Activated T-helper 1 cell treated with anti-CD3 and anti-CD28 coated beads, Interleukin-12 subunit alpha, Interleukin-12 subunit beta, Interleukin-2, Interleukin-4 antibody, amounts not matched to agents 30 ng/mL and 10 ng/mL and 1 ng/mL, durations not matched to agents 14 hours and 24 hours and 36 hours (primary cell): Measurements from ENCODE around the gene GINS2. TPM values are rescaled to one million over a fixed set of nuclear protein-coding genes. Genes with fewer than 3 reads are reported as not detected.

Experiments used
- DNase-seq: peaks from one replicate; pipeline ENCODE4 v3.0.0; 2021; ENCODE audit warnings: low spot score
- H3K27ac Mint-ChIP-seq: one replicate; pipeline ENCODE4 v1.8.0; 2021; ENCODE audit warnings: mild to moderate bottlenecking, mixed read lengths
- H3K27me3 Mint-ChIP-seq: one replicate; pipeline ENCODE4 v1.8.0; 2022; ENCODE audit warnings: mild to moderate bottlenecking, moderate library complexity, mixed read lengths; ENCODE audit not compliant: insufficient read depth
- H3K36me3 Mint-ChIP-seq: one replicate; pipeline ENCODE4 v1.8.0; 2021; ENCODE audit warnings: low read depth, mixed read lengths
- H3K4me1 Mint-ChIP-seq: one replicate; pipeline ENCODE4 v1.8.0; 2021; ENCODE audit warnings: low read depth, mixed read lengths
- H3K4me3 Mint-ChIP-seq: one replicate; pipeline ENCODE4 v1.8.0; 2021; ENCODE audit warnings: mild to moderate bottlenecking, moderate library complexity, mixed read lengths
- H3K9me3 Mint-ChIP-seq: one replicate; pipeline ENCODE4 v1.8.0; 2021; ENCODE audit warnings: mixed read lengths
- intact Hi-C: fragments of 100-400 bp; cut with micrococcal nuclease; formaldehyde crosslinking; loops from one replicate; pipeline ENCODE4 v1.15.1; 2024
- total RNA-seq: library from RNA; stranded (reverse); gene quantifications from 2 replicates; pipeline ENCODE4 v1.2.3, GENCODE V29; 2022

The GINS2 gene
- total RNA-seq, 1 donor from 2014 or later = 87.2 TPM

- H3K27ac Mint-ChIP-seq = no peak overlapping the region
- no peaks in the 10 kb centered on the region for H3K36me3 Mint-ChIP-seq
- no peak for DNase-seq
- H3K9me3 Mint-ChIP-seq = no peaks in the 10 kb centered on the region
- H3K4me3 Mint-ChIP-seq = no peak overlapping the region
- intact Hi-C loops = no loop called here
- no peaks in the 10 kb centered on the region for H3K27me3 Mint-ChIP-seq
- no peaks in the 10 kb centered on the region for H3K4me1 Mint-ChIP-seq
Observed at GRCh38 chr16:85641305-85641704, 47.4 kb downstream of the GINS2 start.

GRCh38 chr16:85640585-85640984 lies 48.2 kb downstream of the GINS2 start:
- intact Hi-C loops = no loop called here
- no peaks in the 10 kb centered on the region for H3K9me3 Mint-ChIP-seq
- no peaks in the 10 kb centered on the region for H3K27me3 Mint-ChIP-seq
- no peak overlapping the region for H3K27ac Mint-ChIP-seq
- H3K4me3 Mint-ChIP-seq = no peak overlapping the region
- DNase-seq = no peak
- no peaks in the 10 kb centered on the region for H3K36me3 Mint-ChIP-seq
- no peaks in the 10 kb centered on the region for H3K4me1 Mint-ChIP-seq

GRCh38 chr16:85640254-85640558 lies 48.5 kb downstream of the GINS2 start:
- Mint-ChIP-seq H3K27me3 (no peaks in the 10 kb centered on the region), H3K9me3 (no peaks in the 10 kb centered on the region), H3K4me1 (no peaks in the 10 kb centered on the region), H3K36me3 (no peaks in the 10 kb centered on the region), H3K4me3 (no peak overlapping the region), H3K27ac (no peak overlapping the region)
- no peak for DNase-seq
- intact Hi-C loops = no loop called here

- no peak overlapping the region for H3K27ac Mint-ChIP-seq
- no peaks in the 10 kb centered on the region for H3K36me3 Mint-ChIP-seq
- H3K27me3 Mint-ChIP-seq = no peaks in the 10 kb centered on the region
Observed at GRCh38 chr16:85639529-85640253, 49.1 kb downstream of the GINS2 start.

GRCh38 chr16:85638695-85639409 lies 49.9 kb downstream of the GINS2 start:
- Mint-ChIP-seq H3K9me3 (no peaks in the 10 kb centered on the region), H3K27me3 (no peaks in the 10 kb centered on the region), H3K4me1 (no peaks in the 10 kb centered on the region), H3K27ac (no peak overlapping the region), H3K4me3 (no peak overlapping the region), H3K36me3 (no peaks in the 10 kb centered on the region)
- intact Hi-C loops = no loop called here
- no peak for DNase-seq

More at GRCh38 chr16:85639529-85640253, 49.1 kb downstream of the GINS2 start:
- H3K4me1 Mint-ChIP-seq = no peaks in the 10 kb centered on the region
- no peak overlapping the region for H3K4me3 Mint-ChIP-seq
- H3K9me3 Mint-ChIP-seq = no peaks in the 10 kb centered on the region
- no peak for DNase-seq
- intact Hi-C loops = no loop called here

- Mint-ChIP-seq H3K27me3 (no peaks in the 10 kb centered on the region), H3K36me3 (no peaks in the 10 kb centered on the region), H3K4me1 (no peaks in the 10 kb centered on the region), H3K9me3 (no peaks in the 10 kb centered on the region), H3K4me3 (no peak overlapping the region), H3K27ac (no peak overlapping the region)
- intact Hi-C loops = no loop called here
- DNase-seq = no peak
Observed at GRCh38 chr16:85637808-85638647, 50.7 kb downstream of the GINS2 start.

DNA sequence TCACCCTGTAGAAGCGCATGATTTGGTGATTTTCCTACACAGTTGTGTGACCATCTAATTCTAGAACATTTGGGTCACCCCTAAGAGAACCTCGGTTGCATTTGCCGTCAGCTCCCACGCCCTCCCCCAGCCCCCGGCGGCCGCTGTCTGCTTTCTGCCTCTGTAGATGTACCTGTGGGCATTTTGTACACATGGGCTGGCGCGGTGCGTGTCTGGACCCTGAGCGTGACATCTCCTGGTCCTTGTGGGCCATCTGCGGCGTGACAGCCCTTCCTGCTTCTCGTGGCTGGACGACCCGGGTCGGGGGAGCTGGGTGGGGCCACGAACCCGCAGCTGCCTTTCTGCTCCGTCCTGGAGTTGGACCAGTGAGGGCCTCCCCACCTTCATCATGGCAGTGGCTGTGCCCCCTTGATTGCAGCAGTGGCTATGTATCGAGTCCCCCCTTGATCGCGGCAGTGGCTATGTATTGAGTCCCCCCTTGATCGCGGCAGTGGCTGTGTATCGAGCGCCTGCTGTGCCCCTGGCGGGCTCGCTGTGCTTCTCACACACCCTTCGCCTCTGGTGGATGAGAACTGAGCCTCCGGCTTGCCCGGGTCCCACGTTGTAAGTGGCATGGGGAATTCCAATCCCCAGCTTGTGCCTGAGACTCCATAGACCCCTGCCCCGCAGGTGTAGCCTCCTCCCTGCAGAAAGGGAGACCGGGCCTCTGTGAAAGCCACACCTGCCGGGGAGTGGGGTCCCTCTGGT lies 51.5 kb downstream of the GINS2 start:
- Mint-ChIP-seq H3K36me3 (no peaks in the 10 kb centered on the region), H3K27ac (no peak overlapping the region)
- intact Hi-C loops = no loop called here

DNA sequence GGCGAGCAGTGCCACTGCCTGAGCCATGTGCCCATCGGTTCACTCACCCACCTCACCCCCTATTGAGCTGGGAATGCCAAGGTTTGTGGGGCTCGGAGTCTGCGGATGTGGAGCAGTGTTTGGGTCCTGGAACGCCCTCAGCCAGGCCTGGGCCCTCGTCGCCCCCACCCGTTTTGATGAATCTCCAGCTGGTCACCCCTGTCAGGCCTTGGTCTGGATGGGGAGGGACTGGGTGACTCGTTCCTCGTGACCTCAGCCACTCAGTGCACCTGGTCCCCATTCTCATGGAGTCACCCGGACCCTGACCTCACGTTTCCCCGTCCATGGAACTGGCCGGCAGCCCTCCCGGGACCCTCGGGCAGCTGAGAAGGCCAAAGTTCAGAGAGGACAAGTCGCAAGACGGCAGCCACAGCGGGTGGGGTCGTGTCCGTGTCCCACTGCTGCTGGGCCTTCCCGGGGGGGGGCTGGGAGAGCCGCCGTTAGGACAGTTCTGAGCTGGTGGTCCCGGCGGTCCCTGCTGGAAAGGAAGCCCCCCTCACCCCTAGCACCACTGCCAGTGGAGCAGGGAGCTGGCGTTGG lies 52.4 kb downstream of the GINS2 start:
- Mint-ChIP-seq H3K9me3 (no peaks in the 10 kb centered on the region), H3K36me3 (no peaks in the 10 kb centered on the region), H3K4me3 (no peak overlapping the region), H3K4me1 (no peaks in the 10 kb centered on the region), H3K27me3 (no peaks in the 10 kb centered on the region), H3K27ac (no peak overlapping the region)
- intact Hi-C loops = no loop called here
- no peak for DNase-seq

More for the DNA sequence above, 51.5 kb downstream of the GINS2 start:
- no peak for DNase-seq
- Mint-ChIP-seq H3K4me1 (no peaks in the 10 kb centered on the region), H3K27me3 (no peaks in the 10 kb centered on the region), H3K9me3 (no peaks in the 10 kb centered on the region), H3K4me3 (no peak overlapping the region)

DNA sequence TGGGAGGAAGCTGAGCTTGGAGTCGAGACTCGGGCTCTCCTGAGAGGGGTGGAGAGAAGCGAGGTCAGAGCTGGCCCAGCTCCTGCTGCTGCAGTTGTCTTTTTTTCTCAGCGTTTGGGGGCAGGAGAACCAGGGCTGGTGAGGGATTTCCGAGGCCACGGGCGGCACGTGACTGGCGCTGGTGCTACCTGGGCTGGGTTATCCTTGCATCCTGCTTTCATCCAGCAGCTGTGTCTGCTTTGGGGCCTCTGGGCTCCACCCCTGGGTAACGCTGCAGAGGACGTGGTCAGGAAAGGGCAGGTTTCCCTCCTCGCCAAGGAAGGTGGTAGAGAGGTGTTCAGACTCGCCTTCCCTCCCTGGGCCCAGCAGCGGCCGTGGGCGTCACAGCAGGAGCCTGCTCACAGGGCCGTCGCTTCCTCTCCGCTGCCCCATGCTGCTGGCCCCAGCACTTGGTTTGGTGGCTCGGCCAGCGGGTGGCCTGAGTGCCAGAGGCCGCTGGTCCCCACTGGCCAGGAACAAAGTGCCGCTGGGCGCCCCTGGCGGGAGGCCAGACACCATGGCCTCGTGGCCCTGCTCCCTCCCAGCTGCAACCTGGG lies 53.1 kb downstream of the GINS2 start:
- no peaks in the 10 kb centered on the region for H3K9me3 Mint-ChIP-seq
- no peak overlapping the region for H3K4me3 Mint-ChIP-seq
- H3K27me3 Mint-ChIP-seq = no peaks in the 10 kb centered on the region
- H3K4me1 Mint-ChIP-seq = no peaks in the 10 kb centered on the region
- intact Hi-C loops = no loop called here
- H3K27ac Mint-ChIP-seq = no peak overlapping the region
- no peaks in the 10 kb centered on the region for H3K36me3 Mint-ChIP-seq
- DNase-seq = no peak

DNA sequence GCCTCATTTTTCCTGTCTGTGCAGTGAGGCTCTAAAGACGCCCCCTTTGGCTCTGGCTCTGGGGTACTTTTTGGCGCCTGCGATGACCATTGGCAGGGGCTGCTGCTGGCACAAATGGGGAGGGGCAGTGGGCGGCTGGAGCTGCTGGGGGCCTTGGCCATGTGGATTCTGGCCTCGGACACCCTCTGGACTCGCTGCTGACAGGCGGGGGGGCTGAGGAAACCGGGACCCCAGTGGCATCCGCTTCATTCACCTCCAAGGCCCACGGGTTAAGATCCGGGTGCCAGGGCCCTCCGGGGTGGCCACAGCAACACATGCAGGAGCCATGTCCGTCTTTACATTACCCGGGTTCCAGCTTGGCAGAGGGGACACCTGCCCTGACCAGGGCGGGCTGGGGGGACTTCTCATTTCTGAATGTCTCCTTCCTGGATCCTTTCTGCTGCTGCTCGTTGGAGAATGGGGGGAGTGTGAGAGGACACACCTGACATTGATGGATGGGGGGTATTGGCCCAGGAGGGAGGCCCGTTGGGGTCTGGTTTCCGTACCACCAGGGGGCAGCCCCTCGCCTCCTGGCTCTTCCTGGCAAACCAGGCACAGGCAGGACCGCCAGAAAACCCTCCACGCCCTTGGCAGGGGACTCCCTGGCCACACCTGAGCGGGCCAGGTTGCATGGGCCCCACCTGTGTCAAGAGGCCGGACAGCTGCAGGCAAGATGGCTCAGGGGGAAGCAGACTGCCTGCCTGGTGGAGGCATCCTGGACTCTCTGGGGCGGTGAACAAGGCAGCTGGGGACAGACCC lies 53.8 kb downstream of the GINS2 start:
- Mint-ChIP-seq H3K27ac (no peak overlapping the region), H3K9me3 (peaks cover 2% of the 10 kb centered on the region), H3K4me1 (no peaks in the 10 kb centered on the region), H3K36me3 (no peaks in the 10 kb centered on the region), H3K27me3 (no peaks in the 10 kb centered on the region), H3K4me3 (no peak overlapping the region)
- intact Hi-C loops = no loop called here
- no peak for DNase-seq

DNA sequence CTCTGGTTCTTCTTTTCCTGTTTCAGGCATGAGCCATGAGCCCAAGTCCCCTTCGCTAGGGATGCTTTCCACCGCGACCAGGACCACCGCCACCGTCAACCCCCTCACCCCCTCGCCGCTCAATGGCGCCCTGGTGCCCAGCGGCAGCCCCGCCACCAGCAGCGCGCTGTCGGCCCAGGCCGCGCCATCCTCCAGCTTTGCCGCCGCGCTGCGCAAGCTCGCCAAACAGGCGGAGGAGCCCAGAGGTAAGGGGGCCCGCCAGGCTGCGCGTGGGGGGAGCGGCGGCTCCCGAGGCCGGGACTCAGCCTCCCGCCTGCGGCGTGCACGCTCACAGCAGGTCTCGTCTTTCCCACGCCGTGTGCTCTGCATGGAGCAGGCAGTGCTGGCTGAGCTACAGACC lies 54.9 kb downstream of the GINS2 start:
- intact Hi-C loops = no loop called here
- Mint-ChIP-seq H3K4me3 (no peak overlapping the region), H3K4me1 (no peaks in the 10 kb centered on the region), H3K9me3 (peaks cover 12% of the 10 kb centered on the region), H3K27ac (no peak overlapping the region), H3K27me3 (no peaks in the 10 kb centered on the region), H3K36me3 (peaks cover 5% of the 10 kb centered on the region)
- DNase-seq = no peak

DNA sequence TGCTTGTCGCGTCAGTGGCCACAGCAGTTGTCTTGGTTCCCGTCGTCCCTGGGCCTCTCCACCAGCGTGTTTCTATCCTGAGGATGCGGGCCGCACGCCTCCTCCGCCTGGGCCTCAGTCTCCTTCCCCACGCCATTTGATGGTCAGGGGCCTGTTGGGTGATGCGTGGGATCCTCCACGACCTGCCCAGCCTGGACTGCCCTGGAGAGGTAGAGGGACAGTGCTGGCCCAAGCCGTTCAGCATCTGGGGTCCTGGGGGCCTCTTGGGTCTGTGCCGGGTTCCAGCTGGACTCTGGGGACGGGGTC lies 55.4 kb downstream of the GINS2 start:
- Mint-ChIP-seq H3K4me3 (no peak overlapping the region), H3K9me3 (peaks cover 17% of the 10 kb centered on the region), H3K4me1 (no peaks in the 10 kb centered on the region), H3K27me3 (no peaks in the 10 kb centered on the region), H3K36me3 (peaks cover 6% of the 10 kb centered on the region), H3K27ac (no peak overlapping the region)
- intact Hi-C loops = no loop called here
- DNase-seq = no peak
